ENCODE measurements around the gene RWDD4. TPM values are rescaled to one million over a fixed set of nuclear protein-coding genes. Genes with fewer than 3 reads are reported as not detected.

Gene RWDD4
- total and polyA plus RNA-seq, 9 of the 15 experiments (the other 6 are each of a cell fraction or from before 2014, with no cell fraction given) = 8.4 to 32.5 (median 24.2) TPM

DNA sequence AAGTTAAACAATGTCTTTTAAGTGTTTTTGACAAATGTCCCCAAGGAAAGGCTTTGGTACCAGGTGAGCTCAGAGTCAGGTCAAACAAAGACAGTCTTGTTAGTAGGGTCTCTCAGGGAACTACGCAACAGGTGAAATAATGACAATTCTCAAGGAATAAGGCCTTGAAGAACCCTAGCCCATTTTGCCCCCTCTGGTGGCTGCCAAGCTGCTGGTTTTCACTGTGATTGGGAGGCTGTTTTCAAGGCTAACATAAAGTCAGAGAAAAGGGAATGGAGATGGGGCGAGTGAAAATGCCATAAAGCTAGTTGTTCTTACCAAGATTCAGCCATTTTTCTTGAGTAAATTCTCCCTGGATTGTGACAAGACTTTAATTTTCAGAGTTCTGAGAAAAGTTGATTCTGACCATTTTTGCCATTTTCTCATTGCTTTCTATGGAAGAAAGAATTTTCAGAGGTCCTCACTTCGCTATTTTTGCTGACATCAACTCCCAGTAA, 58.7 kb downstream of the RWDD4 start (continued):
- TF ChIP-seq NUFIP1 (IDR thresholded peaks at IDR 0.05; ENCODE audit: partially characterized antibody) (no peak), SNIP1 (IDR thresholded peaks at IDR 0.05; ENCODE audit: low read depth) (no peak), RAD21 (CRISPR knock-in tag; conservative IDR thresholded peaks at IDR 0.05 in 1 of 2, IDR thresholded peaks at IDR 0.05 in 1 of 2) (peak; percentile 29 to 56; a peak in 3 of 4 replicates), ZNF143 (CRISPR knock-in tag; IDR thresholded peaks at IDR 0.05) (no peak), ZNF217 (CRISPR knock-in tag; IDR thresholded peaks at IDR 0.05) (no peak), HNRNPK (IDR thresholded peaks at IDR 0.05; ENCODE audit: low read depth, low read length, poor library complexity, severe bottlenecking) (no peak), IRF2 (CRISPR knock-in tag; IDR thresholded peaks at IDR 0.05) (no peak), ZHX1 (conservative IDR thresholded peaks at IDR 0.05; ENCODE audit: low read length) (no peak), STAT5B (CRISPR knock-in tag; IDR thresholded peaks at IDR 0.05) (no peak), ZNF431 (CRISPR knock-in tag; IDR thresholded peaks at IDR 0.05) (no peak), SP2 (IDR thresholded peaks at IDR 0.05; ENCODE audit: extremely low read depth, low read depth, low read length, poor library complexity, severe bottlenecking) (no peak), SMAD1 (IDR thresholded peaks at IDR 0.05; ENCODE audit: low read depth, low read length, partially characterized antibody) (no peak)
